PC-9 (cell line): ENCODE results near the gene FARS2.
"Not testable (repeated sequence)": the region's sequence is repeated elsewhere in the genome, so short reads cannot be mapped to it uniquely, and the experiment has no call there.

Source experiments
- CTCF ChIP-seq: fragments of 200-600 bp; sonication (generic); conservative IDR thresholded peaks from 2 replicates; pipeline ENCODE4 v1.6.1; 2017; ENCODE audit warnings: mixed run types, antibody characterized with exemption, mild to moderate bottlenecking, moderate library complexity
- EZH2 ChIP-seq: fragments of 200-600 bp; sonication (generic); IDR thresholded peaks from 2 replicates; pipeline ENCODE4 v1.8.0; 2017; ENCODE audit warnings: antibody characterized with exemption, low read depth

GRCh38 chr6:5796555-5796954, 535.2 kb downstream of the FARS2 start:
- not testable (repeated sequence) for TF ChIP-seq EZH2, CTCF
